HG02623 (cell line): Measurements from ENCODE around the gene GRB7.

Source experiments
- ATAC-seq: cut with Tn5 transposase; IDR thresholded peaks from one replicate; pipeline ENCODE4 v1.9.1; 2021; ENCODE audit warnings: moderate library complexity; ENCODE audit not compliant: unreplicated experiment

Gene GRB7

DNA sequence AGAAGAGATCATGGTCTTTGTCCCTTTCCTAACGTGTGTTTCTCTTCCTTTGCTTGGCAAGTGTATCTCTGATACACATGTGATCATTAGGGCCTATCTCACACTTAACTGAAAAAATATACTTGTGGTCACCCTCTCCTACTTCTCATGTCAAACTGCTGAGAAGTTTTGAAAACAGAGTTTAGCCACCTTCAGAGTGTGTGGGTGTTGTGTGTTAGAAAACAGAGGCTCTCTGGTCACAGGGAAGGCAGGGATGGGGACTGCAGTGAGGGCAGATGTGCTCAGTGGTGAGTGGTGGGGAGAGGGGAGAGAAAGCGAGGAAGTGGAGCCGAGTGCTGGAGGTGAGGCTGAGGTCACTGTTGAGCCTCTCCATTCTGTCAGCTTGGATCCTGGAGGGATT, 29.4 kb downstream of the GRB7 start:
- ATAC-seq, result no peak

DNA sequence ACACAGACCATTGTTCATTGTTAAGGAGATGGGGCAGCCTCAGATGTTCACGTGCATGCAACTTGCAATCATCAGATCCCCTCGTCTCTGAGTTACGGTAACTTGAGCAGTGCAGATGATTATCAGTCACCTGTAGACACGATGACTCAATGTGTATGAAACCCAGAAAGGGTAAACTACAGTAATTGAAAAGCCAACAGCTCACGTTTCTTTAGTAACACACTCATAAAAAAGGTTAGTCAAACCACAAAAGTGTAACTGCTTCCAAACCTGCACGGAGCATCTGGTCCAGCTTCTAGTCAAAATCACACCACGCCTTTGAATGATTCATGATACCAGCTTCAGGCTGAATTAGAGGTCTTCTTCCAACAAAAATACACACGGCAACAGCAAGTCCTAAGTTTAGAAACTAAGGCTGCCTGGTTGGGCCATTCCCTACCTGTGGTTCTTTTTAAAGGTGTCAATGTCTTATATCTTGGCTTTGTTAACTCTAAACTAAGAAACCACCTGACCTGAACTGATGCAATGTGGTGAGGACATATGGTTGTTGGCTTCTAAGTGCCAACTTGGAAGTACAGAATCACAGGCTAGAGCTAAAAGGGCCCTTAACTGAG, 32.3 kb downstream of the GRB7 start:
- ATAC-seq, result no peak

DNA sequence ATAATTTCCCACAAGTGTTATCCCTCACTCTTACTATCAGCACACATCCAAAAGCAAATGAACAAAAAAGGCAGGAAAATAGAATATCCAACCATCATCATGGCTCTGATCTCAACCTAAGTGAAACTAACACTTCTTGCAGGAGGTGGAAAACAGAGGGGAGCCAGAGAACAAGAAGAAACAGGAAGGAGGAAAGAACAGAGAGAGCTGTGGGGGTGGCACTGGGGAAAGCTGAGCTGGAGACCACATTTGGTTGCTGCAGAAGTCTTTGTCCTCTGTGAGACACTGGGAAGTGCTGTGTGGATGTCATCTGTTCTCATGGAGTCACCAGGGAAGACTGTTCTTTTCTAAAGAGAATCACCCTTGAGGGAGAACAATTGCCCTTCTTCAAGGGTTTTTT, 34.7 kb downstream of the GRB7 start:
- ATAC-seq, result no peak

DNA sequence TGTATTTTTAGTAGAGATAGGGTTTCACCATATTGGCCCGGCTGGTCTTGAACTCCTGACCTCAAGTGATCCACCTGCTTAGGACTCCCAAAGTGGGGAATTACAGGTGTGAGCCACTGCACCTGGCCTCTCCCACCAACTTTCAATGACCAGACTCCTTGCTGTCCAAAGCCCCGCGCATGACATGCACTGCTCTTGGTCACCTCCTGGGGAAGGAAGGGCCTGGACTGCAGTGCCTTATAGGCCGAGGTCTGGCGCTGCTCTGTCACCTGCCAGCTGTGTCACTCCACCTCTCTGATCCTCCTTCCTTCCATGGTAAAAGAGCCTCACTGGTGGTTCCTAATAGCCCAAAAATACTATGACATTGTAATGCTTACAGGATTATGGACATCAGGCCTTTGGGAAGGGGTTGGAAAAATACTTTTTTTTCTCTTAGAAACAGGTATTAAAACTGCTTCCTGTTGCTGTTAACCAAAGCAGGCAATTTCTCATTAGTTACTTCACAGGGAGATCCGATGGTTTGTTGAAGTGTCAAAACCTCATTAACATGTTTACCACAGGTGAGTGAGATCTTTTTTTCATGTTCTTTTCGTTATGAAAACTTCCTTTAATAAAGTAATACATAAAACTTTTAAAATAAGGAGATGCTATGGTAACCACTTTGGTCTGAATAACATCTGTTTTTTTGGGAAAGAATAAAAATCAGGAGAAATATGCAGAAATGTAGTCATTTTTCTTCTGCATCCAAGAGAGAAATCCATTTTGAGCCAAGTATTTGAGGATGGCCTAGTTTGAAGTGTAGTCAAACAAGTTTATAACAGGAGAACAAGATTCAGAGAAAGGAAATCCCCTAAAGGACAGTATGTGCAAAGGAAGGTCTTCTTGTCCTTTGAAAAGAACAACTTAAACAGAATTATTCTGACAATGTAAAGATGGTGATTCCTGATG, 35.5 kb downstream of the GRB7 start:
- no peak for ATAC-seq

DNA sequence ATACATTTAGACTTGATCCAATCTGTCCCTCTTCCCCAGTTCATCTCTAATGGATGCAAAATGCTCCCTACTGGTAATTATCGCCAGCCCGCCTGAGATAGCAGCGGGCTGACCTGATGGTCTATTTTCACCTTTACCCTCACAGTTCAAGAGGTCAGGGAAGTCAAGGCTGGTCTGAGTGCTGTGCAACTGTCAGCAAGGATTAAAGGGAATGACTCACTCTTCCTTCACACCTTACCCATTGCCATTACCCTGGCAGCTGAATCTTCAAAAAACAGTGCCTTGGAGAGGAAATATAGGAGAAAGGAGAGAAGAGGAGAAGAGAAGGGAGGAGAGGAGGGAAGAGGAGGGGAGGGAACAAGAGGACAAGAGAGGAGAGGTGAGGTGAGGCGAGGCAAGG, 36.3 kb downstream of the GRB7 start:
- no peak for ATAC-seq

DNA sequence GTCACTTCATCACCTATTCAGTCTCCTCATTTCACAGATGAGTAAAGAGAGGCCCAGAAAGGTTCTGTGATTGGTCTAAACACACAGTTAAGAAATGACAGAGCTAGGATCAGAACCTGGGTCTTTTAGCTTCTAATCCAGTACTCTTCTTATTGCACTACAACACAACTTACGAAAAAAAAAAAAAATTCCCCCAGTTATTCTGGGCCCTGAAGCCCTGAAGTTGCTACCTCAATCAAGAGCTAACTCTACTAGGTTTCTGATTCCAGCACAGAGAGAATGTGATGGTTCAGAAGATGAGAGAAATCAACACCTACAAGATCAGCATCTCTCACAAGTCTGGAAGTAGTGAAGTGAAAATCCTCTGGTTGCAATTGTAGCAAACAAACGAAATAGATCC, 37.3 kb downstream of the GRB7 start:
- no peak for ATAC-seq

DNA sequence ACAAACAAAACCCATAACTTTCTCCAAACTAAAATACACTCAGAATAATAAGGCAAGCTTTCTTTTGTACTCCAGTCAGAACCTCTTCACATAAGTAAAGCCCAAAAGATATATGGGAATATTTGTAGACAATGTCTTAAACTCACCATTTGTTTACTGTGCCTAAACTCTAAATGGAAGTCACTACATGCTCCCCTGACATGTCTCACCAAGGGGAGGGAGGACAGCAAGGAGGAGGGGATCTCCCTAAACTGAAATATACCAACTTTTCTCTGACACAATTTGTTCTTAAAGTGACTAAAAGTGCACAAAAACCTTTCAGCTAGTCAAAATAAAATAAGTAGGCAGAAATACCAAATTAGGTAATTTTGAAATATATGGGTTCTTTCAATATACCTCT, 38.5 kb downstream of the GRB7 start:
- ATAC-seq, result no peak

DNA sequence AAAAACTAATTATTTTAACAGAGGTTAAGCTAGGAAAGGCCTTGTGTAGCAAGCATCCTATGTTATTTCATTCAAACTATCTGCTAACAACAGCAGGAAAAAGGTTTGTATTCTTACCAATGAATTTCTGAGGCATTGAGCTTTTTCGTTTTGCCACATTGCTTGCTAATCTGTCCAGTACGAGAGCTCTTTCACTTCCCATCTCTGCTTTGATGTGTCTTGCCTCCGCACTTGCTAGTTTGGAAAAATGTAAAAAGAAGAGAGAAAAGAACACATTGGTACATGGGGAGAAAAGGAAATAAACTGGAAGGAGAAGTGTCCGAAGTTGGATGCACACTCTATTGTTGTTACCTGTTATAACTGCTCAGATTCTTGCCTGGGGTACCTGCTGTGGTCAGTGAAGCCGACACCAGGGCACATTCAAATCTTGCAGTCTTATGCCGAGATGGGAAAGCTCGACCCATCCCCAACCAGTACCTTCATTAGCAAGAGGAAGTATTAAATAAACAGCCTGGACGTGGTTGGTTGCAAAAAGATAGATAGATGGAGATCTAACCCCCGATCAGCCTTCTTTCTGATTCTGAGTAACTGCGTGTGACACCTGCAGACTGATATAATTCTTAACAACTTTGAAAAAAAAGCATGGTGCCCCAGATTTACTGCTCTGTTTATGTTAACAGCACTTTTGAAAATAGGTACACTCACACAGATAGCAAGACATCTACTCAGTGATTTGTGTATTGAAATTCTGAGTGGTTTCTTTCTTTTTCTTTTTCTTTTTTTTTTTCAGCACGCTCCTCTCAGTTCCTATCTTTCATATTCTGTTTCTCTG, 40.0 kb downstream of the GRB7 start:
- ATAC-seq, result no peak

DNA sequence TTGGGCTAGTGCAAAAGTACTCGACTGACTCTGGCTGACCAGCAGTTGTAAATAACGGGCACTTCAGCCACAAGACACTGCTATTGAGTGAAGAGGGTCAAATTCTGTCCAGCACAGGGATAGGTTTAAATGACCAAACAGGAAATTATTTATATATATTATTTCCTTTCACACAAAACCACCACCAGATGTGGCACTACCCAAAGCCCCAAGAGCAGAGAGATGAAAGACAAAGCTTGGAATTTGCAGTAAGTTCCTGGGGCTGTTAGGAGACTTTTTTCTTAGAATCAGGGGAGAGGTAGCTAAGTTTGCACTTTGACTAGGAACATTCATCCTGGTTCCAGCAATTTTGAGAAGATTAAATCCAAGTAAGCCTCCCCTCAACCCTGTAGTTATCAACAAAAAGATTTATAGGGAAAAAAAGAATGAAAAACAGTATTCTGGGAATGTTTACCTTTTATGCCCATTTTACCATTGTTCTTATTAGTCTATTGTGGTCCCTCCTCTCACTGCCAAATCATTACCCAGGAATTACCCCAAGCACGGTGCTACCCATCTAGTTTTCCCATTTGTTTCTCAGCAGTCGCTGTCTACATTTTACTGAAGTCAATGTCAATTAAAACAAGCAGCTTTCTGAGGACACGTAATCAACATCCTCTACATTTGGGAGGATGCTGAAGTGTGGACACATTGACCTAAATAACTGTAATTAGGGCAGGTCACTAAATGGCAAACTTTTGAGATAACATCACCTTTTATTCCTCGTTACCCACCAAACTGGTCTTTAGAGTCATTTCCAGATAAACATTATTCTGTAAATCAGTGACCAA, 43.5 kb downstream of the GRB7 start:
- ATAC-seq, result no peak

DNA sequence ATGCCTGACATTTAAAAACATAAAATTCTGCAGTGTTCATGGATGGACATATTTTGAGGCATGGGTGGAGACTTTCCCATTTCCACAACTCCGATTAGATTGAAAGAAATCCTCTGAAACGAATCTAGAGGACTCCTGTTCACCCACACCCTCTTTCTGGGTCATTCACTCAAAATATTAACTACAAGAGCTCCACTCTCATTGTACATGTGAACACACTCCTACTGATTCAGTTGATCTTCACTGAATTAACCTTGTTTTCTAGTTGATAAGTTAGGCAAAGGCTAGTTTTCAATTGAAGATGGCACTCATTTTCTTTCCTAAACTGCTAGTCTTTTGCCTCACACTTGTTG, 44.1 kb downstream of the GRB7 start:
- no peak for ATAC-seq

DNA sequence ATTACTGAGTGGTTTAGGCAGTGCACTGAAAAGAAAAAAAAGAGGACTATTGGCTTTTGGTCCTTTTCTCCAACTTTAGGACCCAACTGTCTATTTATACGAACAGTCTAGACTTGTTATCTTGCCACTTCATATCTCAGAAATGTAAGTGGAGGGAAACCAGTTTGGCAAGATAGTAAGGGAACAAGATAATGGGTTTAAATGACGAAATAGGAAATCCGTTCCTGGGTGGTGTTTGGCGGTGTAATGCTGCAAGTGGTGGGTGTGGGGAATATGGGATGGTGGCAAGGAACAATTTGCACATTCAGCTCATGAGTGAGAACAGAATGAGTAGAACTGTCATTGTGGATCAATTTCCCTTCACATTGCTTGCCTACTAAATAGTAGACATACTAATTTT, 44.7 kb downstream of the GRB7 start:
- ATAC-seq, result no peak

DNA sequence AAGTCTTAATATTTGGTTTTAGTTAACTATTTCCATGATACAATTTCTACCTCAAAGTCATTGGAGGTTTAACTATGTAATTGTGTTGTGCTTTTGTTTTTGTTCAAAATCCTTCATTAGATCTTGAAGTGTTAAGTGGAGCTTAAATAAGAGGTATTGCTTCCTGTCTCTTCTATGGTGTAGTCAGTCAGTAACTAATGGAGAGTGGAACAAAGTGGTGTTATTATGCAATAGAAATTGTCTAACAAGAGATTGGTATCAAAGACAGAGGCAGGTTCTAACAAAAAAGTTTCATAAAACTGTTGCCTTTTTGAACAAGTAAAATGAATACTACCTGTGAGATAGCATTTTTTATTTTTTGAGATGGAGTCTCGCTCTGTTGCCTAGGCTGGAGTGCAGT, 45.2 kb downstream of the GRB7 start:
- no peak for ATAC-seq

DNA sequence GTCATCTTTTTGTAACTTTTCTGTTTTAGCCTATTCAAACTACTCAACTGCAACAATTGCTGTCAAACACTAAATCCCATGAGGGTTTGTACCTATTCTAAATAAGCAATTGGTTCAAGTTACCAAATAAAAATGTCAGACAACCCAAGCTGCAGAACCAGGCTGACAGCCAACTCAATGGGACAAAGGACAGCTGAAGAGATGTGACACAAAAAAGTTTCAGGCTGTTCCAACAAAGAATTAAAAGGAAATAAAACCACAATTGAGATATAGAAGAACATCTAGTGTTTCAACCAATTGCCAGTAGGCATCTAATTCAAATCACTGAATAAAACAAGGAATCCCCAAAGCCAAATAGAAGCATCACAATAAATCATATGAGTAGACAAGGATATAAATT, 49.3 kb downstream of the GRB7 start:
- no peak for ATAC-seq

DNA sequence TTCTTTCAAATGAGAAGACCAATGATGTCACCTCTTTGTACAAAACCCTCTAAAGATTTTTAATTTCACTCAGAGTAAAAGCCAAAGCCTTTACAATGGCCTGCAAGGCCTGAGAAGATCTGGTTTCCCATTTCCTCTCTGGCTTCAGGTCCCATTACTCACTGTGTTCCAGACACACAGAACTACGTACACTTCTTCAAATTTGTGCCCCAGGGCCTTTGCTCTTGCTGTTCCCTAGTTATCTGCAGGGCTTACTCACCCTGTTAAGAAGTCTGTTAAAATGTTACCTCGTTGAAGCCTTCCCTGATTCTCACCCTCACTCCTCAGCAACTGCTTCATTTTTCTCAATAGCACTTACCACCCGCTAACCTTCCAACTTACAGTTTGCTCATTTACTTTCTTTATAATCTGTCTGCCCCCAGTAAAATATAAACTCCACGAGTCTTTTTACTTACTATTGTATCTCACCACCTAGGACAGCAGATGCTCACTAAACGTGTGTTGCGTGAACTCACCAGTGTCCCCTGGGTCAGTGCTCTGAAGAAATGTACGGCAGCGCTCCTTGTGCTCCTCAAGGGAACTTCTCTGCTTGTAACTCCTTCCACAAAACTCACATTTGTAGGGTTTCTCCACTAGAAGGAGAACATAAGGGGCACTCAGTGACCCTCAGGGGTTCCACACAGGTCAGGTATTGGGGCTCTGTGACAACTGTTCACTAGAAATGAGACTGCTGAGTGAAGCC, 50.2 kb downstream of the GRB7 start:
- ATAC-seq, result no peak

DNA sequence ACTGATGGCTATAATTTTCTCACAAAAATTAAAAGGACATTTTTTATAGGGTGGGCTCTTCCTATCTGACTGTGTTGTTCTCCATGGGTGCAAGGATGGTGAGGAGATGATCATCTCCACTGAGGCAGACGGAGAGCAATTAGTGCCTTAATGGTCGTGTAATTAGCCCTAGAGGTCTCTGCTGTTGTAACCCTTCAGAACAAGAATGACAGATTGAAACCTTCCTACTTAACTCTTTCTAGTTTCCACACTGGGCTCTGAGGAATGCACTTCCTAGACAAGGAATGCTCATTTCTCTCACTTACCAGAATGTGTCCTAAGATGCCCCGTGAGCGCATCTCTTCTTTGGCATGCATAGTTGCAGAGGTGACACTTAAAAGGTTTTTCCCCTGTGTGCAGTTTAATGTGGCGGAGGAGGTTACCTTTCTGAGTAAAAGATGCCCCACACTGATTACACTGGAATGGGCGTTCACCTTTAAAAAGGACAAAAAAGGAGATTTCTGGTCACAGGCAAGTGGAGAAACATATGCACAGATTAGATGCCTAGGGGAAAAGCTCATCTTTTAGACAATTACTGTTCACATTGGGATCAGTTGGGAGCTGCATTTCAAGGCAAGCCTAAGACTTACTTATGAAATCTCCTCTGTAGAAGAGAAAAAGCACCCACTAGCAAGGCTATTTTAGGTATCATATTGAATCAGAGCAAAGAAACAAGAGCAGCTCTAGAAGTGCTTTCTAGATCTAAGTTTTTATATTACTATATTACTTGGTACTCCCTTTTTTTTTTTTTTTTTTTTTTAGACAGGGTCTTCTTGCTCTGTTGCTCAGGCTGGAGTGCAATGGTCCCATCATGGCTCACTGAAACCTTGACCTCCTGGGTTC, 53.6 kb downstream of the GRB7 start:
- no peak for ATAC-seq

DNA sequence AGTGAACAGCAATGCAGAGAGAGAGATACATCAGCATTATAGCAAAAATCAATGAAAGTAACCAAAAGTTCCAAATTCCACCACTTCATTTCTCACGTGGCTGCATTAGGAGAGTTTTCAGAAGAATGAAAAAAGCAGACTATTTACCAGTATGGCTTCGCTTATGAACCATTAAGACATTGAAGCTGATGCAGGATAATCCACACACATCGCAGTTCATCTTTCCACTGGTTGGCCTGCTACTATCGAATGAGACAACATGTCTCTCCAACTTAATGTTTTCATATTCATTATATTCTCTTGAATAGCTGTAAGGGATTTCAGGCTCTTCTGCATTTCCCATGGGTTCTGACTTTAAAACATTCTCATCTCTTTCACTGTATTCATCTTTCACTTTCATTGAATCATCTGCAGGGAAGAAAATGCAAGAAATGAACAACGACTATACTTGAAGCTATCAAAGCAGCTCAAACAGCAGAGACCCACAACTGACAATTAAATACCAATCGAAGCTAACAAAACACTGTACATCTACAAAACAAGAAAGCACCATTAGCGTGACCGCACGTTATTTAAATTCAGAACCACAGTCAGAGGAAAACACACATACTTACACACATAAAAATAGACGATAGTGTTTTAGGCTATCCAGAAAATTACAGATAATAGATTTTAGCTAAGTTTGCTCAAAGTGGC, 54.9 kb downstream of the GRB7 start:
- no peak for ATAC-seq

DNA sequence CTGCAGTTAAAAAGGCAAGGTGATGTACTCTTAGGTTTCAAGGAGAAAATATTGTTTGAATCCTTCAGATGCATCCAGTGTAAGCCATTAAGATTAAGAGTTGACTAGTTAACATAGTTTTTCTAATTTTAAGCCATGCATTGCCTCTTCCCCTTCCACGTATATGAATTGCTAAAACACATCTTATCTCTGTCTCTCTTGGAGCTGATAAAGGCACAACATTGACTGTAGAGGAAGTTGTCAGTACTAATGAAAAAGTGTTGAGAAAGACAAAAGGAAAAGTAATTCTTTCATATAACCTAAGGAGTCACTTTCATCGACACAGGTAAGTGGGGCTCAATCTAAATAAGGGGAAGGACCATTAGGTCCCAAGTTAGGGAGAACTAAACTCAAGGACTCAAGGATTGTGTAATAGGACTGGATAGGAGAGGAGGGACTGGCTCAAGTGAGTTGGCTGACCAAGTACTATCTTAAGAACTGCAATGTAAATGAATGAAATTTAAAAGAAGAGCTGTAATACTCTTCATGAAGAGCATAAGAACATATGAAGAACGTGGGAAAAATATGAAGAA, 55.6 kb downstream of the GRB7 start:
- ATAC-seq, result no peak

DNA sequence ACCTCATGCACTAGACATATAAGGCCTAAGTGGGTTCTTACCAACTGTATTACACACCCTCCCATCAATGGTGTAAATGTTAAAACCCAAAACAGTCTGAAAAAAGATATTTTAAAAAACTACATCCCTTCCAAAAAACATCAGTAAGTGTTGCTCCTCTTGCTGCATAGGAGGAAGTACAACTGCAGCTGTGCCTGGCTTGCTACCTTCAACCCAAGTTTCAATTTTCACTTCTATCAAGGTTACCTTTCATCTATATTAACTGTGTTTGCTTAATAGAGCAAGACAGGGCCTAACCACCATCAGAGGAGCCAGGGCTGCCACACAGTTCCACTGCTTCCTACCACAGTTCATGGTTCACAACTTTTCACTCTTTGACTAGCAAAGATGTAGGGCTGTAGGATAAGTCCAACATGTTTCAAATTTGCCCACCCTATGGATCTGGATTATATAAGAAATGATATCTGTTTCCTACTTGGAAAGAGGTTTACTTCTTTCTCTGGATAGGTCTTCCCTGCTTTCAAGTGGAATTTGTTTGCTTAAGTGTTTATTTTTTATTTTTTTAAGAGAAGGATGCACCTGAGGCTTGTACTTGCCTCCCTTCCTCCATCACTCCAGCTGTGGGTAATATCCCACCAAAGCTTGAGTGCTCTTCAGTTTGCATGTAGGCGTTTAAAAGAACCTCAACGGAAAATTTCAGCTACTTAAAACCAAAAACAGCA, 56.7 kb downstream of the GRB7 start:
- peak; percentile 62 for ATAC-seq
